Naive B cell (primary cell): Measurements from ENCODE around the gene ABCB8. TPM values are rescaled to one million over a fixed set of nuclear protein-coding genes. Genes with fewer than 3 reads are reported as not detected.

ENCODE experiments used
- ATAC-seq, 2 donors: fragments of 150-1000 bp; cut with Tn5 transposase; 2 replicates each; pipeline ENCODE4 v1.10.0; 2021; ENCODE audit warnings: low read depth in 2 of 2, mild to moderate bottlenecking in 2 of 2, moderate library complexity in 2 of 2
- DNase-seq: peaks from one replicate; pipeline ENCODE4 v3.0.0; 2022
- H3K27ac Mint-ChIP-seq, 6 donors: one replicate each; pipeline ENCODE4 v1.8.0; 2020 to 2022; ENCODE audit warnings: mild to moderate bottlenecking in 6 of 6, mixed read lengths in 6 of 6, moderate library complexity in 5 of 6, inconsistent platforms in 2 of 6
- H3K27me3 Mint-ChIP-seq, 3 donors: one replicate each; pipeline ENCODE4 v1.8.0; 2021 to 2022; ENCODE audit warnings: mixed read lengths in 3 of 3, mild to moderate bottlenecking in 1 of 3
- H3K36me3 Mint-ChIP-seq, 2 donors: one replicate each; pipeline ENCODE4 v1.8.0; 2020 to 2022; ENCODE audit warnings: mixed read lengths in 2 of 2, inconsistent platforms in 1 of 2, mild to moderate bottlenecking in 1 of 2
- H3K4me1 Mint-ChIP-seq, 3 donors: one replicate each; pipeline ENCODE4 v1.8.0; 2020 to 2022; ENCODE audit warnings: mixed read lengths in 3 of 3, inconsistent platforms in 1 of 3, mild to moderate bottlenecking in 1 of 3, moderate library complexity in 1 of 3
- H3K4me3 Mint-ChIP-seq, 8 donors: one replicate each; pipeline ENCODE4 v1.8.0; 2020 to 2022; ENCODE audit warnings: mild to moderate bottlenecking in 8 of 8, mixed read lengths in 8 of 8, moderate library complexity in 8 of 8, inconsistent platforms in 2 of 8
- H3K9me3 Mint-ChIP-seq, 7 donors: one replicate each; pipeline ENCODE4 v1.8.0; 2020 to 2022; ENCODE audit warnings: mixed read lengths in 7 of 7, mild to moderate bottlenecking in 5 of 7, inconsistent platforms in 2 of 7, moderate library complexity in 1 of 7
- polyA plus RNA-seq, 6 donors: library from polyadenylated mRNA; unstranded; fragments of 300-500 nt; fragmentation: Illumina TruSeq; gene quantifications; one replicate each; pipeline ENCODE4 v1.2.3, GENCODE V29; 2021; ENCODE audit warnings: low read depth in 6 of 6

Gene ABCB8
- polyA plus RNA-seq, 6 donors from 2014 or later, result 18.4 to 32.4 (median 23.4) TPM

DNA sequence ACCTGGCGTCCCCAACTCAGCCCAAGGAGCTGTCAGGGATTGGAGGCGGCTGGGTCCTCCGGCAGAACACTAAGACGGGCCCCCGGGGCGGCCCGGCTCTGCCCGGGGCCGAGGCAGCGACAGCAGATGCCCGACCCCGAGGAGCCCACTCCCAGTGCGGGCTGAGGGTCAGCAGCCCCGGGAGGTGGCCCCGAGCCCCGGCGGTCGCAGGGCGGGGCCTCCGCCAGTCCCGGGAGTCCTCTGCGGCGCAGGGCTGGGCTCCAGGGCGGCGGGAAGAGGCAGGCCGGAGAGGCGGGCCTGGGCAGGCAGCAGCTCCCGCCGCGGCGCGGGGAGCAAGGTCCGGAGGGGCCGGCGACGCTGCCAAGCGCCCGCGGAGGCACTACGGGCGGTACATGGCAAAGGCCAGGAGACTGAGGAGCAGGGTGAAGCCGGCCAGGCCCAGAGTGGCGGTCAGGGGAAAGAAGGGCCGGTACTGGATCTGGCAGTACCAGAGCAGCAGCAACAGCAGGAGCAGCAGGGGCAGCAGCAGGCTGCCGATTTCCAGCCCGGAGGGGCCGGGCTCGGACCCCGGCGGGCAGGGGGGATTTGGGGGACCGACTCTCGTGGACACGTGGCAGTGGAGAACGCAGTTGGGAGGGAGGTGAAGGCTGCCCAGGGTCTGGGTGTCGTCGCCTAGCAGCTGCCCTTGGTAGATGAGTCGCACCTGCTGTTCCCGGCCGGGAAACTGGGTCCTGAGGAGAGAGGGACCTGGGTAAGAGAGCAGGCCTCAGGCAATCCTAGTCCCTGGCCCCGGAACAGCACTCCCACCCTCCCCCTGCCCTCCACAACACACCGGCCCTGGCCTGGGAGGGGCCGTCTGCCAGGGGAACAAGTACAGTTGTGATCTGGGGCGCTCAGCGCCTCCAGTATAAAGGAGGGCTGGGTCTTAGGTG lies 53.2 kb downstream of the ABCB8 start:
- DNase-seq (no peak), ATAC-seq (no peak)
- Mint-ChIP-seq H3K27me3 (peaks cover 13 to 19% (median 17%) of the 10 kb centered on the region in 3 donors), H3K4me3 (peak overlapping the region; percentile 35 to 95 (median 92)), H3K9me3 (peaks cover 0 to 2% (median 0%) of the 10 kb centered on the region in 7 donors), H3K27ac (peak overlapping the region in 5 of 6 donors; percentile 20 to 98 (median 97)), H3K36me3 (peaks cover 0 to 6% of the 10 kb centered on the region in 2 donors), H3K4me1 (peaks cover 34 to 46% (median 45%) of the 10 kb centered on the region in 3 donors)

DNA sequence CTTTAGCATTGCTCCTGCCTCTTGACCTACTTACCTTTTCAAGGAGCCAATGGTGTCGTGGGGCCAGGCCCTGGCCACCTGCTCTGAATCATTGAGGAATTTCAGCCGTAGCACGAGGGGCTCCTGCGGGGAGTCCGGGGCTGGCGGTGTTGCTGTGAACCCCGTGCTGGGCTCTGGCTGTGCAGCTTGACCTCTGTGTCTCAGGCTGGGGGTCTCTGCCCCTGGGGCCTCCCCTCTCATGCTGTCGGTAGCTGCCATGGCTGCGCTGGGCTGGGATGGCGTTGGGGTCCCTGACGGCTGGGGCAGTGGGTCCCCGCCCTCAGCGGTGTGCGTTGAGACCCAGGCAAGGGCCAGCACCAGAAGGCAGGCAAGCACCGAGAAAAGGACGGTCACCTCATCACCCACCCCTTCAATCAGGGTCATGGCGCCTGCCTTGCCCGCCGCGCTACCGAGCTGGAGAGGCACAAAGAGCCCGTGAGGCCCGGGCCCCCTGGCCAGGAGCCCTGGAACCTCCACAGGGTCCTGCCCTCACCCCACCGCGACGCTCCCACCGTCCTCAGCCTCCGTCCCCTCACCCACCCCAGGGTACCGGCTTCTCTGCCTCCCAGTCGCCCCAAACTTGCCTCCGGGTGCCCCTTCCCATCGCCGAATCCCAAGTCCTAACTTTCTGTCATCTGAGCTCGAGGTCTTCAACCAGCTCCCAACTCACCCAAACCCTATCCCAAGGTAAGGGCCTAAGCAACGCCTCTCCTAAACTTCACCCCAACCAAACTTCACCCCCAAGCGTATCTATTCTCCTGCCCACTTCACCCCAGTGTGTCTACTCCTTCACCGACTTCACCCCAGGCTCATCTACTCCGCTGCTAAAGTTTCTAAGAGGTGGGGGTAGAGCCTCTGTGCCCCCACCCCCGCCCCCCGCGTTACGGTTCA lies 54.2 kb downstream of the ABCB8 start:
- peaks cover 0 to 2% (median 0%) of the 10 kb centered on the region in 7 donors for H3K9me3 Mint-ChIP-seq
- H3K4me3 Mint-ChIP-seq, result peak overlapping the region; percentile 85 to 97 (median 94)
- peaks cover 36 to 51% (median 45%) of the 10 kb centered on the region in 3 donors for H3K4me1 Mint-ChIP-seq
- ATAC-seq (no peak), DNase-seq (no peak)
- peak overlapping the region; percentile 97 to 99 (median 98) for H3K27ac Mint-ChIP-seq
- H3K27me3 Mint-ChIP-seq, result peaks cover 13 to 21% (median 19%) of the 10 kb centered on the region in 3 donors
- peaks cover 0 to 6% of the 10 kb centered on the region in 2 donors for H3K36me3 Mint-ChIP-seq

DNA sequence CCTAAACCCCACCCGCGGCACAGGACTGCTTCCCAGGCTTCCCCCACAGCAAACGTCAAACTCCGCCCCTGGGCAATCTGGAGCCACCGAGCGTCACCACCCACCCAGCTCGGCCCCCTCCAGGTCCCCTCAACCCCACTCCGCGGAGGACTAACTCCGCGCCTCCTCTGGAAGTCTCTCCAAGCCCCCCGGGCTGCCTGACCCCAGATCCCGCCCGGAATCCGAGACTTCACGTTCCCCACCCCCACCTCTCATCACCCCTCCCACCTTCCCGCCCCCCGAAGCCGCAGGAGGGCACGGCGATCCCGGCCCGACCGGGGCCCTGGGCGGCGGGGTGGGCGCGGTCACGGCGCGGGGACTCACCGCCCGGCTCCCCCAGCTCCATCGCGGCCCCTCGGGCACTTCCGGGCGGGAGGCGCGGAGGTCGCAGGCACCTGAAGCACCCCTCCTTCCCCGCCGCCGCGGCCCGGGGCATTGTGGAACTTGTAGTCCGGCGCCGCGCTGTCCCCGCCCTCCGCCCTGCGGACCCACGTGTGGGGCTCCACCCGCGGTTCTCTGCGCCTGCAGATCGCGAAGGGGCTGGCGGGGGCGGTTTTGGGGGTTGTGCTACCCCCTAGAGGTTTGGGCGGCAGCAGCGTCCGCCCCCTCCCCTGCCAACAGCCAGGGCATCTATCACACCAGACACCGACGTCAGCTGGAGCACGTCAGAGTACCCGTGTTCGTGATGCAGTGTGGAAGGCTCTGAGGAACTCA lies 55.0 kb downstream of the ABCB8 start, which contains the start of gene TMUB1:
TMUB1 (minus strand) TSS at position 423 of the 753 bp plus-strand sequence. CDS start 930 bp downstream, outside the sequence.
- Mint-ChIP-seq H3K4me3 (peak within 1 kb of the TSS; percentile 85 to 97 (median 94)), H3K4me1 (peaks cover 39 to 46% (median 44%) of the 10 kb centered on the region in 3 donors), H3K36me3 (peaks cover 0 to 6% of the 10 kb centered on the region in 2 donors), H3K27ac (peak within 1 kb of the TSS; percentile 97 to 99 (median 98)), H3K27me3 (peaks cover 16 to 21% (median 19%) of the 10 kb centered on the region in 3 donors), H3K9me3 (peaks cover 0 to 2% (median 0%) of the 10 kb centered on the region in 7 donors)
- DNase-seq (peak; percentile 86), ATAC-seq (peak; percentile 64 to 66)

DNA sequence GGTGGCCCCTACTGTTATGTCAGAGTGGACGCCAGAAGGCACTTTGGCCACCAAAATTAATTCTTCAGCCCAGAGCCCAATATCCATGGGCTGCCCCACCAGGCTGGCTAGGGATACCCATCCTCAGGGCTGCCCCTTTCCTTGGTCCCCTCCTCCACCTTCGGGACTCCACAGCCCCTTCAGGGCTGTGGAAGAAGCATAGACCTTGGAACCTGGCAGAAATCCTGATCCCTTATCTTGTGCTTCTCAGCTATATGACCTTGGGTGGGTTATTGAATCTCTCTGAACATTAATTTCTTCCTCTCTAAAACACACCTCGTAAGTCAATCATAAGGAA lies 55.5 kb downstream of the ABCB8 start:
- Mint-ChIP-seq H3K36me3 (peaks cover 0 to 6% of the 10 kb centered on the region in 2 donors), H3K9me3 (peaks cover 0 to 2% (median 0%) of the 10 kb centered on the region in 7 donors), H3K27me3 (peaks cover 18 to 22% (median 22%) of the 10 kb centered on the region in 3 donors), H3K4me1 (peaks cover 41 to 43% (median 43%) of the 10 kb centered on the region in 3 donors), H3K27ac (peak overlapping the region; percentile 94 to 99 (median 96)), H3K4me3 (peak overlapping the region; percentile 77 to 97 (median 92))
- DNase-seq (peak; percentile 47), ATAC-seq (no peak)

- H3K4me3 Mint-ChIP-seq, result peak overlapping the region; percentile 84 to 95 (median 91)
- H3K27me3 Mint-ChIP-seq, result peaks cover 29 to 37% (median 36%) of the 10 kb centered on the region in 3 donors
- H3K27ac Mint-ChIP-seq, result peak overlapping the region; percentile 27 to 99 (median 96)
- H3K9me3 Mint-ChIP-seq, result peaks cover 0 to 2% (median 0%) of the 10 kb centered on the region in 7 donors
- no peak for DNase-seq
- H3K36me3 Mint-ChIP-seq, result peaks cover 0 to 6% of the 10 kb centered on the region in 2 donors
- ATAC-seq, result no peak
- H3K4me1 Mint-ChIP-seq, result peaks cover 35 to 44% (median 38%) of the 10 kb centered on the region in 3 donors
Observed at GRCh38 chr7:151085329-151085690, 57.1 kb downstream of the ABCB8 start.

- no peak for ATAC-seq
- peaks cover 0 to 6% of the 10 kb centered on the region in 2 donors for H3K36me3 Mint-ChIP-seq
- peaks cover 35 to 44% (median 38%) of the 10 kb centered on the region in 3 donors for H3K4me1 Mint-ChIP-seq
- DNase-seq, result no peak
- peak within 1 kb of the TSS; percentile 90 to 99 (median 96) for H3K27ac Mint-ChIP-seq
- H3K9me3 Mint-ChIP-seq, result peaks cover 0 to 2% (median 0%) of the 10 kb centered on the region in 7 donors
- peaks cover 29 to 42% (median 36%) of the 10 kb centered on the region in 3 donors for H3K27me3 Mint-ChIP-seq
- peak within 1 kb of the TSS; percentile 86 to 95 (median 92) for H3K4me3 Mint-ChIP-seq
Observed at GRCh38 chr7:151085691-151086620, 57.7 kb downstream of the ABCB8 start, which contains the start of gene AGAP3. Gene AGAP3 (plus strand): TSS chr7:151086475. CDS start chr7:151086742, 267 bp downstream.

- Mint-ChIP-seq H3K4me1 (peaks cover 35 to 41% (median 38%) of the 10 kb centered on the region in 3 donors), H3K36me3 (peaks cover 0 to 6% of the 10 kb centered on the region in 2 donors), H3K27me3 (peaks cover 34 to 51% (median 44%) of the 10 kb centered on the region in 3 donors), H3K27ac (peak overlapping the region; percentile 9 to 90 (median 80)), H3K4me3 (peak overlapping the region; percentile 79 to 93 (median 87)), H3K9me3 (peaks cover 0 to 2% (median 0%) of the 10 kb centered on the region in 7 donors)
- no peak for DNase-seq
- ATAC-seq, result no peak
Observed at GRCh38 chr7:151086802-151087244, 58.6 kb downstream of the ABCB8 start.

DNA sequence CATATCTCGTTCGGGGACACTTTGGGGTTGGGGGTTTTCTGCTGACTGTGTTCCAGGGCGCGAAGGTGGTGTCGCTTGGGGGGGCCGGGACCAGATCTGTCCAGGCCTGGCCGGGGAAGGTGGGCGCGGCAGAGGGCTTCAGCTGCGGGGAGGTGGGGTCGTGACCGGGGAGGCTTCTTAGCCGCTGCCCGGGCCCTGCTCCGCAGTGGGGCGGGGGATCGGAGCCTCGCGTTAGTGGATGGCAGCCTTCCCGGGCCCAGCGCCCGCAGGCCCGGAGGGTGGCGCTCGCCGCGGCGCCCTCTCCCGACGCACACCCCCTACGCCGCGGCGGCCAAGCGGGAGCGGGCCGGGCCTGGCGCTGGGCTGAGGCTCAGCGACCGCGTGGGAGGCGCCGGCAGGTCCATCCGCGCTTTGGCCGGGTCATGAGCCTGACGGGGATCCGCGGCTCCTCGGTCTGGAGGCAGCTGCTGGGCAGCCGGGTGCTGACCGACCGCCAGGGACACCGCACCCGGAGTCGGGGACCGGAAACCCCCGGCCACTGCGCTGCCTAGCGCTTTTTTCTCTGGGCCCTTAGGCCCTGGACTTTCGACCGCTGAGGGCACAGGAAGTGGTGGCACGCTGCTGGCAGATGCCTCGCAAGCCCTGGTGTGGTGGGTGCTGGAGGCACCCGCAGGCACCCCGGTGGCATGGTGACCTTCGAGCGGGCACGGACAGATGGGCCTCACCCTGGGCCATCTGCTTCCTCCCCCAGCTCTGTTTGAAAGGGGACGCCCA lies 59.2 kb downstream of the ABCB8 start:
- peaks cover 0 to 2% (median 0%) of the 10 kb centered on the region in 7 donors for H3K9me3 Mint-ChIP-seq
- peaks cover 0 to 6% of the 10 kb centered on the region in 2 donors for H3K36me3 Mint-ChIP-seq
- peaks cover 35 to 38% (median 38%) of the 10 kb centered on the region in 3 donors for H3K4me1 Mint-ChIP-seq
- peaks cover 36 to 57% (median 44%) of the 10 kb centered on the region in 3 donors for H3K27me3 Mint-ChIP-seq
- H3K27ac Mint-ChIP-seq, result peak overlapping the region; percentile 9 to 89 (median 78)
- H3K4me3 Mint-ChIP-seq, result peak overlapping the region; percentile 80 to 93 (median 87)
- ATAC-seq (peak; percentile 9 to 12), DNase-seq (peak; percentile 29)

DNA sequence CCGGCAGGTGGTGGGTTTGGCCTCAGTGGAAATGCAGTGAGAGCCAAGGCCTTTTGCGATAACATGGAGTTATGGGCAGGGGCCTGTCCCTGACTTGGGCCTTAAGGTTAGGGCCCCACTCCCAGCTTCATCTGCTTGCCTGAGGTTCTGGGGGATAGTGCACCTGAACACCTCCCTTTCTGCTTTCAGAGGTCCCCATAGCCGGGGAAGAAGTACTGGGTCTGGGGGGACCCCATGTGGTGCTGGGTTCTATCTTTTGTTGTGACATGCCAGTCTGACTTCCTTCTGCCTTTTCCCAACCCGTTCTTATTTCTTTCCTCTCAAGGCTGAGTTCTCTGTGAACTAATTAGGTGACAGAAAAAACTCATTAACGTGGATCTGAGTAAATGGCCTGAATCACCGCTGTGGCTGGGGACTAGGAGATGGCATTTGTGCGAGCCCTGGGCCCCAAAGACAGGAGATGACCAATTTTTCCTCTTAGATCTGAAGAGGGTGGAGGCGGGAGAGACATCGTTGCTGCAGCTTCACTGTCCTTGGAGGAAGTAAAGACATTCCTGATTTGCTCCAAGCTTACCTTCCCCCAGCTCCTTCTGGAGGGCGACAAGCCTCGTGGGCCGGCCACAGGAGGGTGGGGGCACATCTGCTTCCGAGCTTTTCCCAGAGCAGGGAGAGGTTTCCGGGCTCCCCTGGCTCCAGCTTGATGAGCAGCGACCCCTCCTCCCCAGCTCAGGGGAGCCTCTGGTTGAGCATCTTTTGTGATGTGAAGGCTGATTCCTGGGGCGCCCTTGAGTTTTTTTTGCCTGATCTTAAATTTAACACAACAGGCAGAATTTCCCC lies 60.0 kb downstream of the ABCB8 start:
- H3K4me1 Mint-ChIP-seq, result peaks cover 28 to 33% (median 31%) of the 10 kb centered on the region in 3 donors
- peaks cover 36 to 64% (median 44%) of the 10 kb centered on the region in 3 donors for H3K27me3 Mint-ChIP-seq
- DNase-seq (no peak), ATAC-seq (no peak)
- peaks cover 0 to 6% of the 10 kb centered on the region in 2 donors for H3K36me3 Mint-ChIP-seq
- peak overlapping the region; percentile 16 to 87 (median 70) for H3K4me3 Mint-ChIP-seq
- peaks cover 0 to 2% (median 0%) of the 10 kb centered on the region in 7 donors for H3K9me3 Mint-ChIP-seq
- H3K27ac Mint-ChIP-seq, result peak overlapping the region in 4 of 6 donors; percentile 38 to 94 (median 74)
